HG03565 (cell line): Measurements from ENCODE around the gene MICALL2.

ENCODE experiments used
- ATAC-seq: cut with Tn5 transposase; IDR thresholded peaks from one replicate; pipeline ENCODE4 v1.9.1; 2021; ENCODE audit warnings: mild to moderate bottlenecking, moderate library complexity; ENCODE audit not compliant: unreplicated experiment

Gene MICALL2

DNA sequence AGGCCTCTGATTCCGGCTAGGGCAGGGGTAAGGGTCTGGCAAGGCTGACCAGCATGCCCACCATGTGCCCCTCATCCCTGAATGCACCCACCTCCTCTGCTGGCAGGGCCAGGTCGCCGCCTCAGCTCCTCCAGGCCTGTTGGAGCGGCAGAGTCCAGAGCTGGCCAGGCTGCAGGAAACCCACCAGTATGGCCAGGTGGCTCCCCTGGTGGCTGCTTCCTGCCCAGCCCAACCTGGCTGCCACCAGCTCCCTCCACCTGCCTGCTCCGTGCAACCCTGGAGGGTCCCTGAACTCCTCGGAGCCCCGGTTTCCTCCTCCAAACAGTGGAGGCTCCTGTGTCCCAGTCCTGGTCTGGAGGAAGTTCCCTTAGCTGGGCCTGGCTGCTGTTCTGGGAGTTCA lies 39.6 kb downstream of the MICALL2 start:
- ATAC-seq, result no peak

DNA sequence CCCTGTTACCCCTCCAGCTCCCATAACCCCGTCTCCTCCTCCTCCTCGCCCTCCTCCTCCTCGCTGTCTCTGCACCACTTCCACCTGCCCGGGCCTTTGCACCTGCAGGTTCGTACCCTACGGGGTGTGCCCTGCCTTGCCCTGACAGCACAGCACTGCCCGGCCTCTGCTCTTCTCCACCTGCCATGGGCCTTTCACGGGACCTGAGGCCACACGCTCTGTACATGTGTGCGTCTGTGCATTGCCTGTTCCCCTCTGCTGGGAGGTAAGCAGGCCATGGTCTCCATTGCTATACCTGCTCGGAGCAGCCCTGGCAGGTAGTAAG lies 40.0 kb downstream of the MICALL2 start:
- no peak for ATAC-seq

GRCh38 chr7:1418505-1419309 lies 40.6 kb downstream of the MICALL2 start:
- ATAC-seq, result no peak

- no peak for ATAC-seq
These were observed 43.8 kb downstream of the MICALL2 start for GRCh38 chr7:1415389-1415990.

DNA sequence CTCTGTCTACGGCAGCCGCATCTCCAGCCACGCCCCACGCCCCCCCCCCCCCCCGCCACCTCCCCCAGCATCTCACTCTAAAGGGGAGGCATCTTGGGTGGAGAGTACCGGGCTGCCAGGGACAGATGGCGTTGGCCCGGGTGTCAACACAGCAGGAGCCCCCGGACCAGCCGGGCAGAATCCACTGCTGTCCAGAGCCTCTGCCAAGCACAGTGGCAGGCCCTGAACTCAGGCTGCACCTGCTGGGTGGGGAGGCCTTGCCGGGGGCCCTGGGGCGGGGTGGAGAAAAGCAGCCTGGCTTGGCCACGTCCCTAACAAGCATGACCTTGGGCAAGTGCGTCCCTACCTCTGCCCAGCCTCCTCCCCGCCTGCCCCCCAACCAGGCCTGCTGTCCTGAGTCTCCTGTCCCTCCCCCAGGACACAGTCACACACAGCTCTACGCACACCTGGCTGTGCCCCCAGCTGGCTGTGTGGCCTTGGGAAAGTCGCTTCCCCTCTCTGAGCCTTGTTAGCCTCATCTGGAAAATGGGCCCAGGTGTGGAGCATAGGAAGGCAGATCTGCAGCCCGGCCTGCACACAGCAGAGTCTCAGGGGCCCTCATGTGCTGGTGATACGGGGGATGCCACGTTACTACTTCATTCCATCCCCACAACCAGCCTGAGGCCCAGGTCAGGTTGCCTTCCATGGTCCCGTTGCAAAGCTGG lies 45.2 kb downstream of the MICALL2 start:
- ATAC-seq, result no peak

- no peak for ATAC-seq
These were observed 46.7 kb downstream of the MICALL2 start for GRCh38 chr7:1412322-1413261.

DNA sequence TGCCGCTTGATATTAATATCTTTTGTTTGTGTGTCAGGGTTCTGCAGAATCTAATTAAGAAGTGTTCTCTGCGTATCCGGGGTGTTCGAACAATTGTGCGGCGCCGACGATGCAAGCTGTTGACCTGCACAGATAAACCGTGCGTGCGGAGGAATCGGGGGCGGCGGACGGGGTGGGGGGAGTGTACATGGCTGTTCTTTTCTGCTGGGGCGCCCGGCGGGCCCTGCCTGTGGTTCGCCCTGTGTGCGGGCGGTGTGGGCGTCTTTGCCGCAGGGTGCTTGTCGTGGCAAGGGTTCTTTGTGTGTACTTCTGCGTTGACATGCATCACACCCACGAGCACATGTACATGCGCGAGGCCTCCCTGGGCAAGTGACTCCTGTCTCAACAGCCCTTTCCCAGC lies 47.9 kb downstream of the MICALL2 start:
- ATAC-seq, result no peak

DNA sequence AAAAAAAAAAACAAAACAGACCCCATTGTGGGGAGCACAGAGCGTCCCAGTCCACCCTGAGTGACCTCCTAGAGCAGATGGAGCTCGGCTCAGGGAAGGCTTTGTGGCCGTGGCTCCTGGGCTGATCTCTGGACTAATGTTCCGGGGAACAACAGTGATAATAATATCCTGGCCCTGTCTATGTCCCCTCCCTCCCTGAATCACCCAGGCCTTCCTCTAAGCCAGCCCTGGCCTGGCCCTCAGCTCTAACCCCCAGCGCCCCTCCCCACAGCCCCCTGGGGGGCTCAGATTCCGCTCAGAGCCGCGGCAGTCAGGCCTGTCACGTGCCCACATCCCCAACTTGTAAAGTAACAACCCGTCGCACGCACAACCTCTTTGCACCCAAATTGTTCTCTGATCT lies 48.3 kb downstream of the MICALL2 start:
- no peak for ATAC-seq

DNA sequence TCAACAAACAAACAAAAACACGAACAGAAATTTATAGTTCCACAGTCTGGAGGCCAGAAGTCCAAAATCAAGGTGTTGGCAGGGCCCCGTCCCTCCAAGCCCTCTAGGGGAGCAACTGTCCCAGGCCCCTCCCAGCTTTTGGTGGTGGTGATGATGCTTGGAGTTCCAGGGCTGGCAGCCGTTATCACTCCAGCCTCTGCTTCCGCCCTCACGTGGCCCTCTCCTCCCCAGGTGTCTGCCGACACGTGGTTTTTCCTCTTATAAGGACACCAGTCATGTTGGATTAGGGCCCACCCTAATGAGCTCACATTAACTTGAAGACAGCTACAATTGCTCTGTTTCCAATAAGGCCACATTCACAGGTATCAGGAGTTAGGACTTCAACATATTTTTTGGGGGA lies 49.7 kb downstream of the MICALL2 start:
- no peak for ATAC-seq

GRCh38 chr7:1408466-1408865 lies 50.8 kb downstream of the MICALL2 start:
- no peak for ATAC-seq

DNA sequence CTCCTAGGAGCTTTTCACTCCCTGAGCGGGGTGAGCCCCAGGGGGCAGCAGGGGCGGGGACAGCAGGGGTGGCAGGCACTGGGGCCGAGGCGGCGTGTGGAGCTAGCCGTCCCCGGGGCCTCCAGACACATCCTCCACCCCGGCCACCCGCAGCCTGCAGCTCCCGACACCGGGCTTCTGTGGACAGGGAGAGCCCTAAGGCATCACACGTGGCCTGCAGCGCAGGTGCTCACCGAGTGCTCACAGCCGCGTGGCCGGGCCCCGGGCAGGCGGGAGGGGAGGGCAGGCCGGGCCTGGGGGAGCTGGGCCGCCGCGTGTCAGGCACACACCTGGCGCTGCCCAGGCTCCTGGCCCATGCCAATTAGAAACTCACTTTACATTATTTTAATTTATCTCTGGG lies 51.4 kb downstream of the MICALL2 start:
- ATAC-seq, result no peak

- no peak for ATAC-seq
These were observed 54.2 kb downstream of the MICALL2 start for GRCh38 chr7:1404898-1405548.

DNA sequence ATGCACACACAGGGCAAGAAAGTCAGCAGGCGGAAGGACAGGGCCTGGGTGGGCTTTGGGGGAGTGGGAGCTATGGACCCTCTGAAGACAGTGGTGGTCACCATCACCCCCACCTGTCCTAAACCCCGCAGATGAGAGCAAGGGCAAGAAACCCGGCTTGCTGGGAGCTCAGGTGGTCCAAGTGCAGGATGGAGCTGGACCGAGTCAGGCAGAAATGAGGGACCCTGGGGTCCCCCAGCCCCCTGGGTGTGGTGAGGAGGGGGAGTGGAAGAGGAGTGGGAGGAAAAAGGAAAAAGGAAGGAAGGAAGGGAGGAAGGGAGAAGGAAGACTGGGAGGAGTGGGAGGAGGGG lies 54.8 kb downstream of the MICALL2 start:
- no peak for ATAC-seq

DNA sequence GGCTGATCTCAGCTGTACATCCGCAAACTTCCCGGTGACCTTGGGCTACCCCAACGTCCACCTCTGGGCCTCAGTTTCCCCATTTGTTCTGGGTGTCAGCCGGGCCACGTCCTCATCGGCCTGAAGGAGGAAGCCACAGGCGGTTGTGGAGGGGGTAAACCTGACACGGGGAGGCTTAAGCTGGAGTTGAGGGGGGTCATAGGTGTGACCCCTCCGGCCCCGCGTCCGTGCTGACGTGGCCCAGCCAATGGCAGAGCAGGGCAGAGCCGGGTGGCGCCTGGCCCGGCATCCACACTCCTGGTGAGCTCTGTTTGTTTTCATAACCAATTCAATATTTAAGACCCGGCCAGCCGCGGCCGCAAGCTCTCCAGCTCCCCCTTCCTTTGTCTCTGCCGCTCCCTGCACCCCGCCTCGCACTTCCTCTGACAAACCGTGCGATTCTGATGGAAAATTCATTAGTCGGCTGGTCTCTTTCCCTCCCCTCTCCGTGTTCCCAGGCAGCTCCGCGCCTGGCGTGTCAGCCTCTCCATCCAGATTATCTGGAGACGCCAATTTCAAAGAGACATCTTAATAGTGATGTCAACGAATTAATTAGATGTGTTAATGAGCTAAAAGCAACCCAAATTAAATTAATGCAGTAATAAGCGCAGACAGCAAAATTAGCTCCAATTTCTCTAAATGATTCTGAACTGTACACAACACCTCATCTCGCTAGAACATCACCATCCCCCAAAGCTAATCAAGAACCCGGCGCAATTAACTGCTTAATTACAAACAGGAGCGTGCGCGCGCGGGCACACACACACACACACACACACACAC lies 55.4 kb downstream of the MICALL2 start:
- ATAC-seq, result no peak

- no peak for ATAC-seq
These were observed 56.3 kb downstream of the MICALL2 start for GRCh38 chr7:1402791-1403637.

DNA sequence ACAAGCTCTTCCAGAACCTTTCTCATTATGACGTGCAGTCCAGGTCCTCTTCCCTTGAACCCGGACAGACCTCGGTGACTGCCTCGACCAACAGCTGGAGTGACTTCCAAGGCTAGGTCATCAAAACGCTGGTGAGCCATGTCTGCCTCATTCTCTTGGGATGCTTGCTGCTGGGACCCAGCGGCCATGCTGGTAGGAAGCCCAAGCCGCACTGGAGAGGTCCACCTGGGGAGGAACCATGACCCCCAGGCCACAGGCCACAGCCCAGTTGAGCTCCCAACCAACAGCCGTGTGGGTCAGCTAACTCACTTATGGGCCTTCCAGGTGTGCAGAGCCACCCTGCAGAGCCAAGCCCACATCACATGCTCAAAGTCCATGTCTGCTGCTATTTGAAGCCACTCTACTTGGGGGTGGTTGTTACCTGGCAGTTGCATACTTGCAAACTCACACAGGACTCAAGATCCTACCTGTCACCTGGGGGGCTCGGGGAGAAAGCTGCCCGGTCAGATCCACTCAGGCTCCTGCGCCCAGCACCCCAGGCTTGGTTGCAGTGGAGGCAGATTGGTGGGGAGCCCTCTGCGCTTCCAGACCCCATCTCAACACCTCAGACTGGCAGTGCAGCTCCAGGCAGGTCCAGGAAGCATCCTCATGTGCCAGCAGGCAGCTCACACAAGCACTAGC lies 57.0 kb downstream of the MICALL2 start:
- no peak for ATAC-seq

GRCh38 chr7:1401011-1401410 lies 58.3 kb downstream of the MICALL2 start:
- ATAC-seq, result no peak

GRCh38 chr7:1400371-1400770 lies 58.9 kb downstream of the MICALL2 start:
- no peak for ATAC-seq
